ENCODE results near the gene INO80B.

- TF ChIP-seq CTCF (IDR thresholded peaks at IDR 0.05 in 2 of 3, conservative IDR thresholded peaks at IDR 0.05 in 1 of 3; ENCODE audit: borderline replicate concordance in 1 of 3, insufficient read depth in 1 of 3, low read depth in 2 of 3, low read length in 2 of 3): no peak
- TF ChIP-seq REST (IDR thresholded peaks at IDR 0.05; ENCODE audit: low read depth): no peak
- TF ChIP-seq POLR2A (IDR thresholded peaks at IDR 0.05; ENCODE audit: borderline replicate concordance, extremely low read depth, insufficient read depth, insufficient read length): no peak
- no peak for TF ChIP-seq SP1 (IDR thresholded peaks at IDR 0.05; ENCODE audit: low read depth)
- no peak for TF ChIP-seq ZNF274 (IDR thresholded peaks at IDR 0.05; ENCODE audit: low read depth, low read length)
- no peak for TF ChIP-seq MAX (IDR thresholded peaks at IDR 0.05)
- TF ChIP-seq POLR2AphosphoS5 (IDR thresholded peaks at IDR 0.05; ENCODE audit: low read depth, low read length): no peak
- no peak for TF ChIP-seq JUND (IDR thresholded peaks at IDR 0.05)
- no peak for TF ChIP-seq EZH2 (IDR thresholded peaks at IDR 0.05)
Observed at GRCh38 chr2:74471332-74472065, 16.6 kb downstream of the INO80B start.

Data from HCT116 (cell line).